GM12878 (cell line): ENCODE measurements around the gene PBRM1. TPM values are rescaled to one million over a fixed set of nuclear protein-coding genes. Genes with fewer than 3 reads are reported as not detected.

Experiments used
- ATAC-seq: fragments of 200-7000 bp; cut with Tn5 transposase; 3 replicates; pipeline ENCODE4 v1.9.1; 2020; ENCODE audit warnings: mild to moderate bottlenecking, moderate library complexity
- BruUV-seq: library from RNA; stranded (reverse); fragments of 400-500 nt; replicated peaks from 2 replicates; lab custom pipeline; 2021; lab: Mats Ljungman, UMichigan
- CTCF ChIA-PET: fragments of 300-600 bp; sonication (Branson Sonifier 250); formaldehyde crosslinking; extraction: SDS; loops from one replicate; lab custom pipeline; 2021; ENCODE audit warnings: inconsistent platforms; lab: Yijun Ruan, JAX
- POLR2A ChIA-PET: fragments of 350-600 bp; formaldehyde crosslinking; extraction: SDS; loops from one replicate; lab custom pipeline; 2021; ENCODE audit warnings: inconsistent platforms; lab: Charles Lee
- RAD21 ChIA-PET: fragments of 300-600 bp; sonication (Branson Sonifier 250); formaldehyde crosslinking; loops from one replicate; lab custom pipeline; 2023; ENCODE audit warnings: antibody characterized with exemption; ENCODE audit not compliant: unreplicated experiment; lab: Charles Lee
- SMC1A ChIA-PET: fragments of 300-600 bp; sonication (Branson Sonifier 250); formaldehyde crosslinking; loops from one replicate; lab custom pipeline; 2023; ENCODE audit not compliant: unreplicated experiment, uncharacterized antibody; lab: Charles Lee
- DNase-seq: peaks from one replicate; pipeline ENCODE4 v3.0.0-alpha.2; 2011; ENCODE audit warnings: low read depth, low spot score
- FAIRE-seq: peaks from 3 replicates; lab custom pipeline; 2011; peaks lifted over from hg19 to GRCh38; lab: Jason Lieb, UNC
- H2AFZ ChIP-seq: 2 replicates; pipeline ENCODE4 v1.6.0; 2011; ENCODE audit warnings: low read depth, low read length, control low read depth; ENCODE audit not compliant: control insufficient read depth
- H3K27ac ChIP-seq: 2 replicates; pipeline ENCODE4 v1.5.1; 2011; ENCODE audit warnings: control low read depth; ENCODE audit not compliant: control insufficient read depth, insufficient read depth
- H3K27me3 ChIP-seq, 2 experiments: replicated peaks in 1 of 2; 2 replicates each; pipeline versions ENCODE4 v1.6.0 to v1.6.1; 2011; ENCODE audit warnings: low read length in 1 of 2; ENCODE audit not compliant: control insufficient read depth in 2 of 2, insufficient read depth in 2 of 2
- H3K36me3 ChIP-seq, 2 experiments: 2 replicates each; pipeline ENCODE4 v1.5.1; 2011; ENCODE audit warnings: low read length in 1 of 2; ENCODE audit not compliant: control insufficient read depth in 2 of 2, insufficient read depth in 2 of 2
- H3K4me1 ChIP-seq: 2 replicates; pipeline ENCODE4 v1.6.1; 2011; ENCODE audit warnings: mild to moderate bottlenecking, low read length, moderate library complexity, mixed read lengths; ENCODE audit not compliant: control insufficient read depth, insufficient read depth
- H3K4me2 ChIP-seq: 2 replicates; pipeline ENCODE4 v1.6.0; 2011; ENCODE audit warnings: control low read depth; ENCODE audit not compliant: control insufficient read depth, insufficient read depth
- H3K4me3 ChIP-seq: fragments of 200-600 bp; sonication (generic); 2 replicates; pipeline ENCODE4 v1.5.1; 2016
- H3K79me2 ChIP-seq: 2 replicates; pipeline ENCODE4 v1.6.0; 2011; ENCODE audit warnings: low read length; ENCODE audit not compliant: control insufficient read depth, insufficient read depth
- H3K9ac ChIP-seq: 2 replicates; pipeline ENCODE4 v1.8.0; 2011; ENCODE audit warnings: low read length, control low read depth, mixed read lengths; ENCODE audit not compliant: control insufficient read depth, insufficient read depth
- H3K9me3 ChIP-seq: replicated peaks from 3 replicates; pipeline ENCODE4 v1.5.1; 2011; ENCODE audit warnings: mild to moderate bottlenecking, low read length; ENCODE audit not compliant: control insufficient read depth, insufficient read depth
- H4K20me1 ChIP-seq: 2 replicates; pipeline ENCODE4 v1.6.0; 2011; ENCODE audit not compliant: control insufficient read depth, insufficient read depth
- CBFB ChIP-seq: IDR thresholded peaks from 2 replicates; pipeline ENCODE4 v1.6.1; 2016; ENCODE audit warnings: antibody characterized with exemption, low read depth
- CHD4 ChIP-seq: fragments of 200-600 bp; sonication (generic); IDR thresholded peaks from 2 replicates; pipeline ENCODE4 v1.6.1; 2016; ENCODE audit warnings: mild to moderate bottlenecking
- ESRRA ChIP-seq: IDR thresholded peaks from 2 replicates; pipeline ENCODE4 v1.6.1; 2012; ENCODE audit warnings: mild to moderate bottlenecking, low read length, improper control_type of control experiment
- HCFC1 ChIP-seq: fragments of 150-350 bp; IDR thresholded peaks from 2 replicates; pipeline ENCODE4 v1.6.1; 2014; ENCODE audit warnings: low read length
- IRF4 ChIP-seq: IDR thresholded peaks from 2 replicates; pipeline ENCODE4 v1.6.1; 2011; ENCODE audit warnings: low read depth, low read length
- KDM1A ChIP-seq: fragments of 200-600 bp; sonication (generic); IDR thresholded peaks from 2 replicates; pipeline ENCODE4 v1.6.1; 2016; ENCODE audit warnings: borderline replicate concordance
- MTA2 ChIP-seq: fragments of 450-650 bp; IDR thresholded peaks from 2 replicates; pipeline ENCODE4 v1.6.1; 2016; ENCODE audit warnings: low read depth, mild to moderate bottlenecking, moderate library complexity
- NR2F1 ChIP-seq: fragments of 450-650 bp; conservative IDR thresholded peaks from 2 replicates; pipeline ENCODE4 v1.6.1; 2017; ENCODE audit warnings: mild to moderate bottlenecking
- POLR2A ChIP-seq: IDR thresholded peaks from 2 replicates; pipeline ENCODE4 v1.6.1; 2011; ENCODE audit warnings: low read depth, mild to moderate bottlenecking, low read length
- RAD21 ChIP-seq: IDR thresholded peaks from 2 replicates; pipeline ENCODE4 v1.6.1; 2011; ENCODE audit warnings: mild to moderate bottlenecking, low read depth, low read length, moderate library complexity; ENCODE audit not compliant: insufficient read depth
- SMAD1 ChIP-seq: fragments of 450-650 bp; IDR thresholded peaks from 2 replicates; pipeline ENCODE4 v1.6.1; 2018; ENCODE audit warnings: mild to moderate bottlenecking, low read depth; ENCODE audit not compliant: partially characterized antibody
- SREBF2 ChIP-seq: IDR thresholded peaks from 2 replicates; pipeline ENCODE4 v1.6.1; 2012; ENCODE audit warnings: mild to moderate bottlenecking, low read length
- ZBED1 ChIP-seq: IDR thresholded peaks from 2 replicates; pipeline ENCODE4 v1.6.1; 2016; ENCODE audit warnings: borderline replicate concordance
- WGBS: methylation state at CpG from one replicate; pipeline ENCODE4 v1.1.6; 2016; ENCODE audit warnings: low lambda C conversion rate; ENCODE audit not compliant: insufficient replicate concordance, insufficient coverage; ENCODE audit errors: missing lambda C conversion rate; 5-methylcytosine and 5-hydroxymethylcytosine counted together
- in situ Hi-C: fragments of 300-500 bp; cut with MboI; formaldehyde crosslinking; loops from 9 replicates; pipeline ENCODE4 v1.14.3; 2018; ENCODE audit warnings: mixed read lengths
- intact Hi-C: fragments of 100-400 bp; cut with micrococcal nuclease; formaldehyde crosslinking; loops from one replicate; pipeline ENCODE4 v1.14.2; 2022; ENCODE audit not compliant: unreplicated experiment
- polyA plus RNA-seq, 11 experiments: library from polyadenylated mRNA; depleted of rRNA in 4 of 11; unstranded in 6 of 11; stranded (reverse) in 5 of 11; fragments of >200 nt; fragmentation: Nextera tagmentation in 4 of 11; fragmentation: Illumina TruSeq in 1 of 11; extraction: Ambion mirVana in 4 of 11; extraction: Trizol in 1 of 11; gene quantifications; 1 replicate in 1 of 11; 2 replicates in 10 of 11; pipeline versions ENCODE4 v1.2.1 to v1.2.3, GENCODE V29; 2011 to 2016; ENCODE audit warnings: inconsistent platforms in 2 of 11, missing spikeins in 2 of 11, low read depth in 1 of 11
- total RNA-seq, 4 experiments: library from RNA; depleted of rRNA in 3 of 4; stranded (reverse); fragments of >200 nt in 3 of 4; fragmentation: Illumina TruSeq in 1 of 4; extraction: Trizol in 1 of 4; gene quantifications; 2 replicates each; pipeline versions ENCODE4 v1.2.1 to v1.2.3, GENCODE V29; 2013 to 2021
- TF ChIP-seq, protein P1 (sequence below): fragments of 450-650 bp; IDR thresholded peaks from 2 replicates; pipeline ENCODE4 v1.6.1; 2016; ENCODE audit warnings: mild to moderate bottlenecking, moderate library complexity, borderline replicate concordance

The PBRM1 gene
- total and polyA plus RNA-seq, 10 of the 15 experiments (the other 5 are each of a cell fraction or from before 2014, with no cell fraction given): 8.9 to 88.9 (median 39.3) TPM

DNA sequence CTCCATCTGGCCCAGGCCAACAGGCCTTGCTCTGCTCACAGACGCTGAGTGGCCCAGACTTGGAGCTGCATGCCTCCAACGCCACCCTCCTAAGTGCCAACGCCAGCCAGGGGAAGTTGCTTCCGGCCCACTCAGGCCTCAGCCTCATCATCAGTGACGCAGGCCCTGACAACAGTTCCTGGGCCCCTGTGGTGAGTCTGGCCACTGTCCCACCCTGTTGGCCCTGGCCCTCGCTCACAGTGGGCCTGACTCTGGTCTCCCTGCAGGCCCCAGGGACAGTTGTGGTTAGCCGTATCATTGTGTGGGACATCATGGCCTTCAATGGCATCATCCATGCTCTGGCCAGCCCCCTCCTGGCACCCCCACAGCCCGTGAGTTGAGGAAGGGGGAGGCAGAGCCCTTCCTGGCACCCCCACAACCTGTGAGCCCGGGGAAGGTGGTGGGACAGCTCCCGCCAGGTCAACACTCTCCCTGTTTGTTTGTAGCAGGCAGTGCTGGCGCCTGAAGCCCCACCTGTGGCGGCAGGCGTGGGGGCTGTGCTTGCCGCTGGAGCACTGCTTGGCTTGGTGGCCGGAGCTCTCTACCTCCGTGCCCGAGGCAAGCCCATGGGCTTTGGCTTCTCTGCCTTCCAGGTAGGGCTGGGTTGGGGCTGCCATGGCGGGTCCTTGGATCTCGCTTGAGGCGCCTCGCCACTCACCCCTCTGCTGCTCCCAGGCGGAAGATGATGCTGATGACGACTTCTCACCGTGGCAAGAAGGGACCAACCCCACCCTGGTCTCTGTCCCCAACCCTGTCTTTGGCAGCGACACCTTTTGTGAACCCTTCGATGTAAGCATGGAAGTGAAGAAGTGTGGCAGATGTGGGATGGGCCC lies 162.1 kb downstream of the PBRM1 start:
- H2AFZ ChIP-seq: no peak overlapping the region
- ChIA-PET POLR2A (interaction anchor here (0.6 kb wide), 1 partner anchor 9 kb away, joined by 3 read pairs; no protein-coding TSS in a partner anchor), RAD21 (no interaction called here), SMC1A (no interaction called here), CTCF (interaction anchor here (0.8 kb wide), 1 partner anchor 15 kb away, joined by 3 read pairs; no protein-coding TSS in a partner anchor)
- WGBS: 93% methylated on average over 26 of the region's 26 CpGs
- DNase-seq (no peak), FAIRE-seq (no peak), ATAC-seq (no peak)
- in situ Hi-C loops: no loop called here
- H3K79me2 ChIP-seq: no peaks in the 10 kb centered on the region
- no peaks in the 10 kb centered on the region for H3K9me3 ChIP-seq
- TF ChIP-seq POLR2A: peak; percentile 52
- no peak for TF ChIP-seq SMAD1
- H3K9ac ChIP-seq: no peak overlapping the region
- intact Hi-C loops: no loop called here
- BruUV-seq: no TSS peak
- peaks cover 0 to 10% of the 10 kb centered on the region in 2 experiments; a peak in 2 of 4 replicates for H3K36me3 ChIP-seq
- no peak overlapping the region for H3K4me3 ChIP-seq
- H3K4me1 ChIP-seq: no peaks in the 10 kb centered on the region
- H3K4me2 ChIP-seq: no peak overlapping the region
- H4K20me1 ChIP-seq: no peaks in the 10 kb centered on the region
- H3K27me3 ChIP-seq: no peaks in the 10 kb centered on the region
- H3K27ac ChIP-seq: no peak overlapping the region

DNA sequence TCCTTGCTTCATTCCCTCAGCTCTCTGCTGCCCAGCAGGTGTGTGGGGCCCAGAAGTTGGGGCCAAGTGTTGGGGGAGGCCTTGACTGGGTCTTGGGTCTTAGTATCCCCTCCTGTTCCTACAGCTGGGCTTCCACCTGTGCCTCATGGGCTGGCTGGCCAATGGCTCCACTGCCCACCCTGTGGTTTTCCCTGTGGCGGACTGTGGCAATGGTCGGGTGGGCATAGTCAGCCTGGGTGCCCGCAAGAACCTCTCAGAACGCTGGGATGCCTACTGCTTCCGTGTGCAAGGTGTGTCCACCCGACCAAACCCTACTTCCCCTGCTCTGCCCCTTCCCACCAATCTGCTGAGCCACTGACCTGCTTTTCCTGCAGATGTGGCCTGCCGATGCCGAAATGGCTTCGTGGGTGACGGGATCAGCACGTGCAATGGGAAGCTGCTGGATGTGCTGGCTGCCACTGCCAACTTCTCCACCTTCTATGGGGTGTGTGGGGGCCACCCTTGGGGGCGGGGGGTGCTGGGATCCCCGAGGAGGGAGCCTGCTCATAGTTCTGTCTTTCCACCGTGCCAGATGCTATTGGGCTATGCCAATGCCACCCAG lies 163.0 kb downstream of the PBRM1 start:
- no peaks in the 10 kb centered on the region for H3K9me3 ChIP-seq
- H3K27me3 ChIP-seq: no peaks in the 10 kb centered on the region
- in situ Hi-C loops (no loop called here), intact Hi-C loops (no loop called here)
- 95% methylated on average over 13 of the region's 14 CpGs for WGBS
- no peak overlapping the region for H3K4me3 ChIP-seq
- SMC1A ChIA-PET: no interaction called here
- peaks cover 0 to 9% of the 10 kb centered on the region in 2 experiments; a peak in 2 of 4 replicates for H3K36me3 ChIP-seq
- no peak overlapping the region for H3K27ac ChIP-seq
- RAD21 ChIA-PET: no interaction called here
- POLR2A ChIA-PET: interaction anchor here (0.6 kb wide), 1 partner anchor 10 kb away, joined by 3 read pairs; no protein-coding TSS in a partner anchor
- no peak for ATAC-seq
- CTCF ChIA-PET: interaction anchor here (0.8 kb wide), 1 partner anchor 16 kb away, joined by 3 read pairs; no protein-coding TSS in a partner anchor
- no TSS peak for BruUV-seq
- H3K79me2 ChIP-seq: no peaks in the 10 kb centered on the region
- H4K20me1 ChIP-seq: no peaks in the 10 kb centered on the region
- H3K4me1 ChIP-seq: no peaks in the 10 kb centered on the region
- no peak for FAIRE-seq
- no peak overlapping the region for H3K4me2 ChIP-seq
- H3K9ac ChIP-seq: no peak overlapping the region
- DNase-seq: no peak
- H2AFZ ChIP-seq: no peak overlapping the region
- TF ChIP-seq CHD4 (no peak), KDM1A (no peak), HCFC1 (no peak), IRF4 (no peak), MTA2 (no peak), ZBED1 (no peak), ESRRA (no peak), NR2F1 (no peak), RAD21 (no peak), CBFB (no peak), SREBF2 (no peak)
- TF ChIP-seq, protein P1, sequence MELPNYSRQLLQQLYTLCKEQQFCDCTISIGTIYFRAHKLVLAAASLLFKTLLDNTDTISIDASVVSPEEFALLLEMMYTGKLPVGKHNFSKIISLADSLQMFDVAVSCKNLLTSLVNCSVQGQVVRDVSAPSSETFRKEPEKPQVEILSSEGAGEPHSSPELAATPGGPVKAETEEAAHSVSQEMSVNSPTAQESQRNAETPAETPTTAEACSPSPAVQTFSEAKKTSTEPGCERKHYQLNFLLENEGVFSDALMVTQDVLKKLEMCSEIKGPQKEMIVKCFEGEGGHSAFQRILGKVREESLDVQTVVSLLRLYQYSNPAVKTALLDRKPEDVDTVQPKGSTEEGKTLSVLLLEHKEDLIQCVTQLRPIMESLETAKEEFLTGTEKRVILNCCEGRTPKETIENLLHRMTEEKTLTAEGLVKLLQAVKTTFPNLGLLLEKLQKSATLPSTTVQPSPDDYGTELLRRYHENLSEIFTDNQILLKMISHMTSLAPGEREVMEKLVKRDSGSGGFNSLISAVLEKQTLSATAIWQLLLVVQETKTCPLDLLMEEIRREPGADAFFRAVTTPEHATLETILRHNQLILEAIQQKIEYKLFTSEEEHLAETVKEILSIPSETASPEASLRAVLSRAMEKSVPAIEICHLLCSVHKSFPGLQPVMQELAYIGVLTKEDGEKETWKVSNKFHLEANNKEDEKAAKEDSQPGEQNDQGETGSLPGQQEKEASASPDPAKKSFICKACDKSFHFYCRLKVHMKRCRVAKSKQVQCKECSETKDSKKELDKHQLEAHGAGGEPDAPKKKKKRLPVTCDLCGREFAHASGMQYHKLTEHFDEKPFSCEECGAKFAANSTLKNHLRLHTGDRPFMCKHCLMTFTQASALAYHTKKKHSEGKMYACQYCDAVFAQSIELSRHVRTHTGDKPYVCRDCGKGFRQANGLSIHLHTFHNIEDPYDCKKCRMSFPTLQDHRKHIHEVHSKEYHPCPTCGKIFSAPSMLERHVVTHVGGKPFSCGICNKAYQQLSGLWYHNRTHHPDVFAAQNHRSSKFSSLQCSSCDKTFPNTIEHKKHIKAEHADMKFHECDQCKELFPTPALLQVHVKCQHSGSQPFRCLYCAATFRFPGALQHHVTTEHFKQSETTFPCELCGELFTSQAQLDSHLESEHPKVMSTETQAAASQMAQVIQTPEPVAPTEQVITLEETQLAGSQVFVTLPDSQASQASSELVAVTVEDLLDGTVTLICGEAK: no peak
